ENCODE data around the gene CBLC. TPM values are rescaled to one million over a fixed set of nuclear protein-coding genes. Genes with fewer than 3 reads are reported as not detected.

Gene CBLC
- total RNA-seq, 1 experiment from 2014 or later: 0.80 TPM

DNA sequence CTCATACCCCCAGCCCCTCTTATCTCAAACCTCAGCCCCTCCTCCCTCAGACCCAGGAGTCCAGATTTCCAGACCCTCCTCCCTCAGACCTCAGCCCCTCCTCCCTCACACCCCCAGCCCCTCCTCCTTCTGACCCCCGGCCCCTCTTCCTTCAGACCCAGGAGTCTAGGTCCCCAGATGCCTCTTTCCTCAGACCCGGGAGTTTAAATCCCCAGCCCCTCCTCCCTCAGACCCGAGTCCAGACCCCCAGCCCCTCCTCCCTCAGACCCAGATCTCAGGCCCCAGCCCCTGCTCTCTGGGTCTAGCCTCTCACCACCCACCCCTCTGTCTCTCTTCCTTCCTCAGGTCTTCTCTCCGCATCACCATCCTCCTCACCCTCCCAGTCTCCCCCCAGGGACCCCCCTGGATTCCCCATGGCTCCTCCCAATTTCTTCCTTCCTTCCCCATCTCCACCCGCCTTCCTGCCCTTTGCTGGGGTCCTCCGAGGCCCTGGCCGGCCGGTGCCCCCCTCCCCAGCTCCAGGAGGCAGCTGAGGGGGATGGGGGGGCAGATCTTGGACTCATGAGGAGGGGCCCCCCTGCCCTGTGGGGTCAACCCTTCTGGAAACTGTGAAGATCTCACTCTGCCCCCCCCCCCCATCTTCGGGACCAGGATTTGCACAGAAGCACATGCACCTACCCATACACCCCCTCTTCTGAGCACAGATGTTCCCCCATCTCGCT lies 18.4 kb upstream of the CBLC start:
- Histone ChIP-seq H3K27me3 (ENCODE audit: control insufficient read depth, insufficient read depth, low read length) (no peaks in the 10 kb centered on the region), H3K4me1 (ENCODE audit: control insufficient read depth, insufficient read depth, low read length) (peaks cover 27% of the 10 kb centered on the region), H3K4me3 (ENCODE audit: low read depth in 2 of 2, low read length in 2 of 2) (no peak overlapping the region), H3K36me3 (ENCODE audit: control insufficient read depth, insufficient read depth, low read length) (no peaks in the 10 kb centered on the region), H3K27ac (ENCODE audit: low read length) (no peak overlapping the region), H3K9me3 (ENCODE audit: control insufficient read depth, insufficient read depth, low read depth, low read length) (no peaks in the 10 kb centered on the region)
- ChIA-PET CTCF (no interaction called here), POLR2A (no interaction called here)
- ATAC-seq: no peak
- DNase-seq (ENCODE audit: low read depth, low spot score): no peak
- TF ChIP-seq POLR2AphosphoS5 (IDR thresholded peaks at IDR 0.05; ENCODE audit: low read depth, low read length) (no peak), SIN3A (IDR thresholded peaks at IDR 0.05; ENCODE audit: borderline replicate concordance, insufficient read depth, low read depth, low read length) (no peak), TCF7L2 (IDR thresholded peaks at IDR 0.05; ENCODE audit: low read depth, low read length) (no peak)
- TF ChIP-seq, protein P1, sequence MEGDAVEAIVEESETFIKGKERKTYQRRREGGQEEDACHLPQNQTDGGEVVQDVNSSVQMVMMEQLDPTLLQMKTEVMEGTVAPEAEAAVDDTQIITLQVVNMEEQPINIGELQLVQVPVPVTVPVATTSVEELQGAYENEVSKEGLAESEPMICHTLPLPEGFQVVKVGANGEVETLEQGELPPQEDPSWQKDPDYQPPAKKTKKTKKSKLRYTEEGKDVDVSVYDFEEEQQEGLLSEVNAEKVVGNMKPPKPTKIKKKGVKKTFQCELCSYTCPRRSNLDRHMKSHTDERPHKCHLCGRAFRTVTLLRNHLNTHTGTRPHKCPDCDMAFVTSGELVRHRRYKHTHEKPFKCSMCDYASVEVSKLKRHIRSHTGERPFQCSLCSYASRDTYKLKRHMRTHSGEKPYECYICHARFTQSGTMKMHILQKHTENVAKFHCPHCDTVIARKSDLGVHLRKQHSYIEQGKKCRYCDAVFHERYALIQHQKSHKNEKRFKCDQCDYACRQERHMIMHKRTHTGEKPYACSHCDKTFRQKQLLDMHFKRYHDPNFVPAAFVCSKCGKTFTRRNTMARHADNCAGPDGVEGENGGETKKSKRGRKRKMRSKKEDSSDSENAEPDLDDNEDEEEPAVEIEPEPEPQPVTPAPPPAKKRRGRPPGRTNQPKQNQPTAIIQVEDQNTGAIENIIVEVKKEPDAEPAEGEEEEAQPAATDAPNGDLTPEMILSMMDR (IDR thresholded peaks at IDR 0.05): no peak
- TF ChIP-seq, protein P2, sequence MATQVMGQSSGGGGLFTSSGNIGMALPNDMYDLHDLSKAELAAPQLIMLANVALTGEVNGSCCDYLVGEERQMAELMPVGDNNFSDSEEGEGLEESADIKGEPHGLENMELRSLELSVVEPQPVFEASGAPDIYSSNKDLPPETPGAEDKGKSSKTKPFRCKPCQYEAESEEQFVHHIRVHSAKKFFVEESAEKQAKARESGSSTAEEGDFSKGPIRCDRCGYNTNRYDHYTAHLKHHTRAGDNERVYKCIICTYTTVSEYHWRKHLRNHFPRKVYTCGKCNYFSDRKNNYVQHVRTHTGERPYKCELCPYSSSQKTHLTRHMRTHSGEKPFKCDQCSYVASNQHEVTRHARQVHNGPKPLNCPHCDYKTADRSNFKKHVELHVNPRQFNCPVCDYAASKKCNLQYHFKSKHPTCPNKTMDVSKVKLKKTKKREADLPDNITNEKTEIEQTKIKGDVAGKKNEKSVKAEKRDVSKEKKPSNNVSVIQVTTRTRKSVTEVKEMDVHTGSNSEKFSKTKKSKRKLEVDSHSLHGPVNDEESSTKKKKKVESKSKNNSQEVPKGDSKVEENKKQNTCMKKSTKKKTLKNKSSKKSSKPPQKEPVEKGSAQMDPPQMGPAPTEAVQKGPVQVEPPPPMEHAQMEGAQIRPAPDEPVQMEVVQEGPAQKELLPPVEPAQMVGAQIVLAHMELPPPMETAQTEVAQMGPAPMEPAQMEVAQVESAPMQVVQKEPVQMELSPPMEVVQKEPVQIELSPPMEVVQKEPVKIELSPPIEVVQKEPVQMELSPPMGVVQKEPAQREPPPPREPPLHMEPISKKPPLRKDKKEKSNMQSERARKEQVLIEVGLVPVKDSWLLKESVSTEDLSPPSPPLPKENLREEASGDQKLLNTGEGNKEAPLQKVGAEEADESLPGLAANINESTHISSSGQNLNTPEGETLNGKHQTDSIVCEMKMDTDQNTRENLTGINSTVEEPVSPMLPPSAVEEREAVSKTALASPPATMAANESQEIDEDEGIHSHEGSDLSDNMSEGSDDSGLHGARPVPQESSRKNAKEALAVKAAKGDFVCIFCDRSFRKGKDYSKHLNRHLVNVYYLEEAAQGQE (IDR thresholded peaks at IDR 0.05; ENCODE audit: insufficient read depth in 1 of 2, low read depth in 2 of 2, low read length in 1 of 2): no peak
- BruUV-seq (replicated peaks): no TSS peak
- intact Hi-C loops (cut with micrococcal nuclease; ENCODE audit: unreplicated experiment) (no loop called here), in situ Hi-C loops (cut with HindIII; ENCODE audit: low pct_unique_long_range_greater_than_20kb, low sequenced_read_pairs) (no loop called here)

DNA sequence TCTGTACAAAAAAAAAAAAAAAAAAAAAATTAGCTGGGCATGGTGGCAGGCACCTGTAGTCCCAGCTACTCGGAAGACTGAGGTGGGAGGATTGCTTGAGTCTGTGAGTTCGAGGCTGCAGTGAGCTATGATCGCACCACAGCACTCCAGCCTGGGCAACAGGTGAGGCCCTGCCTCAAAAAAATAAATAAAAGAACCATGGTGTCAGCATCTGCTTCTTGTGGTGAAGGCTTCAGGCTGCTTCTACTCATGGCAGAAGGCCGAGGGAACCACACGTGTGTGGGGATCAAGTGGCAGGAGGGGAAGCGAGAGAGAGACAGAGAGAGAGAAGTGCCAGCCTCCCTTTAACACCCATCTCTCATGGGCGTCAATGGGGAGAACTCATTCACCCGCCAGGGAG lies 15.7 kb upstream of the CBLC start:
- intact Hi-C loops (cut with micrococcal nuclease; ENCODE audit: unreplicated experiment) (no loop called here), in situ Hi-C loops (cut with HindIII; ENCODE audit: low pct_unique_long_range_greater_than_20kb, low sequenced_read_pairs) (no loop called here)
- DNase-seq (ENCODE audit: low read depth, low spot score) (no peak), ATAC-seq (no peak)
- H3K4me3 ChIP-seq (ENCODE audit: low read depth in 2 of 2, low read length in 2 of 2): no peak overlapping the region
- no TSS peak for BruUV-seq (replicated peaks)
- no peak overlapping the region for H3K27ac ChIP-seq (ENCODE audit: low read length)
- no peaks in the 10 kb centered on the region for H3K9me3 ChIP-seq (ENCODE audit: control insufficient read depth, insufficient read depth, low read depth, low read length)
- POLR2A ChIA-PET: no interaction called here
- peaks cover 6% of the 10 kb centered on the region for H3K4me1 ChIP-seq (ENCODE audit: control insufficient read depth, insufficient read depth, low read length)
- no peaks in the 10 kb centered on the region for H3K36me3 ChIP-seq (ENCODE audit: control insufficient read depth, insufficient read depth, low read length)
- no peak for TF ChIP-seq TCF7L2 (IDR thresholded peaks at IDR 0.05; ENCODE audit: low read depth, low read length)
- no peak for TF ChIP-seq POLR2AphosphoS5 (IDR thresholded peaks at IDR 0.05; ENCODE audit: low read depth, low read length)
- TF ChIP-seq, protein P2 (IDR thresholded peaks at IDR 0.05; ENCODE audit: insufficient read depth in 1 of 2, low read depth in 2 of 2, low read length in 1 of 2): no peak
- TF ChIP-seq SIN3A (IDR thresholded peaks at IDR 0.05; ENCODE audit: borderline replicate concordance, insufficient read depth, low read depth, low read length): no peak
- TF ChIP-seq, protein P1 (IDR thresholded peaks at IDR 0.05): no peak
- no peaks in the 10 kb centered on the region for H3K27me3 ChIP-seq (ENCODE audit: control insufficient read depth, insufficient read depth, low read length)
- CTCF ChIA-PET: interaction anchor here (0.6 kb wide), 1 partner anchor 1003 kb away, joined by 3 read pairs; no protein-coding TSS in a partner anchor
